Cardiac septum (tissue), 1 donor: ENCODE data around the gene PAQR6. TPM values are rescaled to one million over a fixed set of nuclear protein-coding genes. Genes with fewer than 3 reads are reported as not detected.
A peak's percentile ranks its signal among the peaks of the same experiment; 100 is the strongest.

ENCODE experiments used
- DNase-seq: peaks from one replicate; pipeline ENCODE4 v3.0.0-alpha.2; 2020; ENCODE audit warnings: low spot score
- intact Hi-C: fragments of 100-400 bp; cut with DNase I; formaldehyde crosslinking; loops from one replicate; pipeline ENCODE4 v1.14.0; 2022
- long read RNA-seq: library from polyadenylated mRNA; unstranded; transcript quantifications from one replicate; pipeline ENCODE4 v2.0.0, GENCODE V29; 2021
- total RNA-seq: library from RNA; stranded (reverse); fragmentation: NEBNext Ultra II Directional; extraction: Animal tissue kit (Norgen Biotek cat#: 25700); gene quantifications from one replicate; pipeline ENCODE4 v1.2.1, GENCODE V29; 2021
- donor health status: DM: no; HTN: no; CAD: no.

The PAQR6 gene, protein sequence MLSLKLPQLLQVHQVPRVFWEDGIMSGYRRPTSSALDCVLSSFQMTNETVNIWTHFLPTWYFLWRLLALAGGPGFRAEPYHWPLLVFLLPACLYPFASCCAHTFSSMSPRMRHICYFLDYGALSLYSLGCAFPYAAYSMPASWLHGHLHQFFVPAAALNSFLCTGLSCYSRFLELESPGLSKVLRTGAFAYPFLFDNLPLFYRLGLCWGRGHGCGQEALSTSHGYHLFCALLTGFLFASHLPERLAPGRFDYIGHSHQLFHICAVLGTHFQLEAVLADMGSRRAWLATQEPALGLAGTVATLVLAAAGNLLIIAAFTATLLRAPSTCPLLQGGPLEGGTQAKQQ
- 2.6 TPM for total RNA-seq
- long read RNA-seq, partial matches to known transcripts = 2 of 4 reads
- long read RNA-seq, other reads (novel, unspliced or antisense) = 2 of 4 reads

DNA sequence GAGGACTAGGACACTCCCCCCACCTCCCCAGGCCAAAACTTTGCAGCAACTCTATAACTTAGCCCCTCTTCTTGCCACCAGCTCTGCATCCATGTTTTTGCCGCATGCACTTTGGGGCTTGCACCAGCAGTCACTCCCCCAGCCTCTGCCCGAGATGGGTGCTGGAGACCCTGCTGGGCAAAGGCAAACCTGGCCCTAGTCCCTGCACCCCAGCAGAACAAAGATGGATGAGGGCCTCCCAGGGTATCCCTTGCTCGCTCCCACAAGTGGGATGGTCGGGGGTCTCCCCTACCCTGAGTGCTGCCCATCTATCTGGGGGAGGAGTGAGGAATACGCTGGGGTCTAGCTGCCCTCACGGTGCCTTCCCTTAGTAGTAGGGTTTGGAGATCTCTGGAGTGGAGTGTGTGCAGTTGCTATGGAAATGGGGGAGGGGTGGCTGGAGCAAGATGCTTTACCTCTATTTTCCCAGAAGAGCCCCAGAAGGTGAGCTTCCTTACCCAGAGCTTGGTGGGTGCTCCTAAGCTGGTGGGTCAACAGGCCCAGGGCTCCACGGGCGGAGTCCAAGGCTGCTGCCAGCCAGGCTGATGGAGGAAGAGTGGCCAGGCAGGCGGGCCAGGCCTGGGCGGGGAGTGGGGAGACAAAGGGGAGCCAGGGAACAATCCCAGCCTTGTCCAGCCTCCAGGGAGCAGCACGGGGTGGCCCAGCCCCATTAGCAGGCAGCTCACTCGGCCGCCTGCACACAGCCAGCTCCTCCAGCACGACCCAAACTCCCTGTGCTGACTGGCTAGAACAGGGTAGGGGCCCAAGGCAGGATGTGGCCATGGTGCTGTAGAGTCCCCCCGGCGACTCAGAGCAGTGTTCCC, at the start of gene PAQR6:
Gene PAQR6 (minus strand): TSS at position 597 of the 863 bp plus-strand sequence. CDS start 1,325 bp downstream, outside the sequence.
- no peak for DNase-seq
- intact Hi-C loops = no loop called here

DNA sequence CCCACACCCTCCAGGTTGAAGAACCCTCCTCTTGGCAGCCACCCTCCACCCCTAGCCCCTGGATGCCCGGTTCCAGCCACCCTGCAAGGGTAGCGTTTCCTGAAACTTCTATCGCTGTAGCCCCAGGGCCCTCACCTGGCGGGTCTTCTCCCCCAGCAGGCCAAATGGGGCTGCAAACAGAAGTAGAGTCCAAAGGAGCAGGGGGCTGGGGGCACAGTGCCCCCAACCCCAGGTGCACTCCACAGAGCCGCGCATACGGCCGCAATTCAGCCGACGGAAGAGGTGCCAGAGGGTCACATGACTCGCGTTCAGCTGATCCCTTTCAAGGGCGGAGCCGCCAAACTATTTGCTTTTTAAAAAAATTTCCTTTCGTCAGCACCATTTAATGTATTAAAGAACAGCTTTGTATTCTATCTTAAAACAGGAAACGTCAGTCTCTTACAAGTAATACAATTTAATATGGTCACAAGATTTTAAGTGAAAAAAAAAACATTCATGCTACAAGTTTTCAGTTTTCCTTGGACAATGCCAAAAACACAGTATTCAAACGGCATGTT, 47.6 kb upstream of the PAQR6 start, which contains the start of gene GLMP:
Gene GLMP (minus strand): TSS at position 289 of the 557 bp plus-strand sequence. CDS start 34 bp downstream, at position 255.
- DNase-seq = peak; percentile 88
- intact Hi-C loops = no loop called here

DNA sequence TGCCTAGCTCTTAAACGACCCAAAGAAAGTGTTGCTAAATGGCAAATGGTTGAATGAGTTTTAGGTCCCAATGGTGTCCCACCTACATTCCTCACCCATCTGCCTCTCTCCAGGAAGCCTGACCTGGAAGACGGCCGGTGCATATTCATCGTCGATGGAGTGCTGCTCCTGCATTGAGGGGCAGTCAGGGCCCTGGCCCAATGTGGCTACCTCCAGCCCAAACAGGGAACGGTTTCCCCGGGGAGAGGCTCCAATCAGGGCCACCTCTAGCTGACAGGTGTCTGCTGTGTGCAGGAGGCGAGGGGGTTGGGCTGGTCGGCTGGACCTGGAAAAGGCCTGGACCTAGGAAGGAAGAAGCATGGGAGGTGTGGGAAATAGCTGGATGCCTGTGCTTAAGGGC, 46.0 kb upstream of the PAQR6 start:
- intact Hi-C loops = no loop called here
- no peak for DNase-seq

DNA sequence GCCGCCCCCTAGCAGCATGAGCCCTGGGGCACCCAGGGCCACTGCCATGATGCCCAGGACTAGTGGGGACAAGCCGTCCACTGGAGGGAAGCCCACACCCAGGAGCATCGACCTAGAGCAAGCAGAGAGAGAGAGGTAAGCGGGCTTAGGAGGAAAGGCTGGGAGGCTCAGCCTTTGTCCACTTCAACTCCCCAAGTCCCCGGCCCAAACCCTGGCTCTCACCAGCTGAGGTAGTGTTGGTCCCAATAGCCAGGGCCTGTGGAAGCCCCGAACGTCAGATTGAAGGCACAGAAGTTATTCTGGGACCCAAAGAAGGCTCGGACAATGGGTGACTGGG, 45.2 kb upstream of the PAQR6 start:
- intact Hi-C loops = no loop called here
- DNase-seq = no peak

DNA sequence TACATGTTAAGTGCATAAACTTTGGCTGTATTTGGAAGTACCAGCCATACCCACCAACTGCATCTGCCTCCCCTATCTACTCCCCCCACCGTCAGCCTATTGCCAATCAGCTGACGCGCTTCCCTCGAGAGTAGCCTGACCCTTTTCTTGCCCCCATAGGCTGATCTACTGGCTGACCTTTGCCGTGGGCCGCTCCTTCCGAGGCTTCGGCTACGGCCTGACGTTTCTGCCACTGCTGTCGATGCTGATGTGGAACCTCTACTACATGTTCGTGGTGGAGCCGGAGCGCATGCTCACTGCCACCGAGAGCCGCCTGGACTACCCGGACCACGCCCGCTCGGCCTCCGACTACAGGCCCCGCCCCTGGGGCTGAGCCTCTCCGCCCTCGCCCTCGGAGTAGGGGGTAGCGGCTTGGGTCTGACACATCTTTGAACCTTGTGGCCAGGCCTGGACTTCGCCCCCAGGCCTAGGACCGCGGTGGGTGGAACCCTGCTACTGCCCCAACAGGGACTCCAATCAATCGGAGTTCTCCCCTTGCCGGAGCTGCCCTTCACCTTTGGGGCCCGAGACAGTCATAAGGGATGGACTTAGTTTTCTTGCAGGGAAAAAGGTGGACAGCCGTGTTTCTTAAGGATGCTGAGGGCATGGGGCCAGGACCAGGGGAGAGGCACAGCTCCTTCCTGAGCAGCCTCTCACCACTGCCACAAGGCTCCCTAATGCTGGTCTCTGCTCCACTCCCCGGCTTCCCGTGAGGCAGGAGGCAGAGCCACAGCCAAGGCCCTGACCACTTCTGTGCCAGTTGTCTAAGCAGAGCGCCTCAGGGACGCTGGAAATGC, 43.6 kb upstream of the PAQR6 start:
- intact Hi-C loops = no loop called here
- DNase-seq = peak; percentile 96

DNA sequence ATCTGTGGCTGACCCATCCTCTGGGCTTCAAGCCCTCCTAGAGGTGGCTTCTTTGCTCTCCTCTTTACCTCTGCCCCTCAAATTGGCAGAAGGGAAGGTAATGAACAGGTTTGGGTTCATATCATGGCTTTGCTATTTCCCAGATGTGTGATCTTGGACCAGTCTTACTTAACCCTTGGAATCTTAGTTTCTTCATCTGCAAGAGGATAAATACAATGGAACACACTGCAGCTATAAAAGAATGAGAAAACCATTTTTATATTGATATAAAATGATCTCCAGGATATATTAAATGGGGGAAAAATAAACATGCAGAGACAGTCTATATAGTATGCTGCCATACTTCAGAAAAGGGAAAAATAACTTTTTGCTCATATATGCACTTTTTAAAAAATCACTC, 42.0 kb upstream of the PAQR6 start:
- intact Hi-C loops = no loop called here
- DNase-seq = no peak

DNA sequence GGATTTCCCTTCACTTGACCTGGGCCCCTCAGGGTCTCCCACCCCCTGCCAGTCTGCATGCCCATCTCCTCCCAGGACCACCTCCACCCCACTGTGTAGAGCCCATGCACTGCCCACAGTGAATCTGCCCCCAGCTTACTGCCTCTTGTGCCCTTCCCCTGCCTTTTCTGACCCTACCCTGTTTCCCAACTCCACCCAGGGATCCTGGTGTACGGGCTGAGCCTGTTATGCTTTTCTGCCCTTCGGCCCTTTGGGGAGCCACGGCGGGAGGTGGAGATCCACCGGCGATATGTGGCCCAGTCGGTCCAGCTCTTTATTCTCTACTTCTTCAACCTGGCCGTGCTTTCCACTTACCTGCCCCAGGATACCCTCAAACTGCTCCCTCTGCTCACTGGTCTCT, 38.2 kb upstream of the PAQR6 start:
- DNase-seq = no peak
- intact Hi-C loops = no loop called here

DNA sequence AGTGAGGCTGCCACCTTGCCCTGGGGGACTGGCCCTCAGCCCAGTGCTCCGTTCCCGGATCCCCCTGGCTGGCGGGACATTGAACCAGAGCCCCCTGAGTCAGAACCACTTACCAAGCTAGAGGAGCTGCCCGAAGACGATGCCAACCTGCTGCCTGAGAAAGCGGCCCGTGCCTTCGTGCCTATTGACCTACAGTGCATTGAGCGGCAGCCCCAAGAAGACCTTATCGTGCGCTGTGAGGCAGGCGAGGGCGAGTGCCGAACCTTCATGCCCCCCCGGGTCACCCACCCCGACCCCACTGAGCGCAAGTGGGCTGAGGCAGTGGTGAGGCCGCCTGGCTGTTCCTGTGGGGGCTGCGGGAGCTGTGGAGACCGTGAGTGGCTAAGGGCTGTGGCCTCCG, 37.6 kb upstream of the PAQR6 start:
- intact Hi-C loops = no loop called here
- DNase-seq = no peak

DNA sequence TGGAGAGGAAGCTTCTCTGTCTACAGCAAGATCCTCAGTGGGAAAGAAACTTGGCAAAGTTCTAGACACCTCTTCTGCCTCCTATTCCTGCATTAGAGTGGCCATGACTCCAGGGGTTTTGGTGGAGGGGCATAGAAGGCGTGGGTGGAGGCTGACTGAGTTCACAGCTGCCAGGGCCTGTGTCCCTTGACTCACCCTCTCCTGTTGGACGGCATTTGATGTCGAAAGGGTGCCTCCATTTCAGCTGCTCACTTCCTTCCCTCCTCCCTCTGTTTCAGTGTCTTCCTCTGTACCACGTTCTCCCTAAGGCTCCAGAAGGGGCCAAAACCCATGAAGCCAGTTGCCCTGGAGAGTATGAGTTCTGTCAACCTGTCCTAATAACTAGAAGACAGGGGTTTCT, 36.9 kb upstream of the PAQR6 start:
- DNase-seq = no peak

DNA sequence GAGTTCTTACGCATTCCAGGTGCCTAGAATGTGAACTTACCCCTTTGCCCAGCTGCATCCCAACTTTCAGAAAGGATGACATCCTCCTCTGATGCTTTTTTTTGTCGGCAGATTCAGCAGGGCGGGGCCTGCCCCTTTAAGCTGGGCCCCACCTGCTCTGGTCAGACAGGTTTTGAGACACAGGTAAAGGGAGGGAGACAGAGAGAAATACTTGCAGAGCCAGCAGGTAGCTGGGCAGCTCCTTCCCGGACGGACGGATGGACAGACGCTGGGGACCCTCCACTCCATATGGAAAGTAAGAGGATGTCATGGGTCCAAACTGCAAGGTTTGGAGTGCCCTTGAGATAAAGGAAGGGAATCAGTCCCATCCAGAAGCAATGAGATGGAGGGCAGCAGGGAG, 36.3 kb upstream of the PAQR6 start, which contains the start of gene TMEM79:
Gene TMEM79 (plus strand): TSS at position 214 of the 400 bp plus-strand sequence. CDS start 902 bp downstream, outside the sequence.
- intact Hi-C loops = loop anchor here (5.0 kb wide), 1 partner anchor 122 kb away; no protein-coding TSS in a partner anchor
- no peak for DNase-seq

More for the DNA sequence above, 36.9 kb upstream of the PAQR6 start:
- intact Hi-C loops = loop anchor here (5.0 kb wide), 1 partner anchor 122 kb away; no protein-coding TSS in a partner anchor

DNA sequence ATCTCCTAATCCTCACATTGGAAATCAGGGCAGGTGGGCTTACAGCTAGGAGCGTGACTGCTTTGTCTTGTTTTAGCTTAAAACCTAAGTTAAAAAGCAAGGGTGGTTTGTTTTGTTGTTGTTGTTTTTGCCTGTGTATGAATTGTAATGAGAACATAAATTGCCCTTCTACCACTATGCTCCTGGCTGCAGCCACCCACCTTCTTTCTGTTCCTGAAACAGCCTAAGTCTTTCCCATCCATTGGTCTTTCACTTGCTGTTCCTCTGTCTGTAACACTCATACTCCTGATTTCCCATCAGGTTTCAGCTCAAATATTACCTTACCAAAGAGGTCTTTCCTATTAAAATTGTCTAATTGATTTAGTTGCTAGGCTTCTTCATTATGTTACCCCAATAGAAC, 35.7 kb upstream of the PAQR6 start:
- intact Hi-C loops = loop anchor here (5.0 kb wide), 1 partner anchor 121 kb away; no protein-coding TSS in a partner anchor
- DNase-seq = no peak

DNA sequence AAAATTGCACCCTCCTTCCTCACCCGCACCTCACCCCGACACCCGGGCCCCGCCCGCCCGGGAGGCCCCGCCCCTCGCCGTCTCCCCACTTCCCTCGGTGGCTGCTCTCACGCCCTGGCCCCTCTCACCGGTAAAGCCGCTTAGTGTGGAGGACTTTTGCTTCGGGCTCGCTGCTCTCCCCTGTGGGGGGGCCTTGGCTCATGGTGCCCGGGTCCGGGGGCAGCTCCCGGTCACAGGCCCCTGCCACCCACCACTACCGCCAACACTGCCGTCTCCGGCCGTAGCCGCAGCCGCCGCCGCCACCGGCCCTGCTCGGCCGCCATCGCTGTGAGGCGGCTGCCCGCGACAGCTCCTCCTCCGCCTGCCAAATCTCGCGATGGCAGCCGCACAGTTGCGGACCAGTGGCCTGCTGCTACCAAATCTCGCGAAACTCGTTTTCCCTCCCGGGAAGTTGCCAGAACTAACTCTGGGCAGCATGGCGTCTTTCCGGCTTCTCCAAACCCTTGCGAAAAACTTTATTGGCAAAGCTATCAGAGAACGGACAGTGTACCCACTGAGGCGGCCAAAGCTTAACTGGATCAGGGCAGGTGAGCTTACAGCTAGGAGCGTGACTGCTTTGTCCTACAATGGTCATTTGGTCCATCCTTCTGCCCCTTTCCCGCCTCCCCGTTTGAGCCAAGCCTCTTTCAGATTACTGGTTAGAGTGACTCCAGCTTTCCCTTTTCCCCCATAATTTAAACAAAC, 34.8 kb upstream of the PAQR6 start, which contains the start of gene SMG5:
Gene SMG5 (minus strand): TSS at position 347 of the 744 bp plus-strand sequence. CDS start 145 bp downstream, at position 202.
- intact Hi-C loops = loop anchor here (5.0 kb wide), 1 partner anchor 120 kb away; no protein-coding TSS in a partner anchor
- peak; percentile 98 for DNase-seq

DNA sequence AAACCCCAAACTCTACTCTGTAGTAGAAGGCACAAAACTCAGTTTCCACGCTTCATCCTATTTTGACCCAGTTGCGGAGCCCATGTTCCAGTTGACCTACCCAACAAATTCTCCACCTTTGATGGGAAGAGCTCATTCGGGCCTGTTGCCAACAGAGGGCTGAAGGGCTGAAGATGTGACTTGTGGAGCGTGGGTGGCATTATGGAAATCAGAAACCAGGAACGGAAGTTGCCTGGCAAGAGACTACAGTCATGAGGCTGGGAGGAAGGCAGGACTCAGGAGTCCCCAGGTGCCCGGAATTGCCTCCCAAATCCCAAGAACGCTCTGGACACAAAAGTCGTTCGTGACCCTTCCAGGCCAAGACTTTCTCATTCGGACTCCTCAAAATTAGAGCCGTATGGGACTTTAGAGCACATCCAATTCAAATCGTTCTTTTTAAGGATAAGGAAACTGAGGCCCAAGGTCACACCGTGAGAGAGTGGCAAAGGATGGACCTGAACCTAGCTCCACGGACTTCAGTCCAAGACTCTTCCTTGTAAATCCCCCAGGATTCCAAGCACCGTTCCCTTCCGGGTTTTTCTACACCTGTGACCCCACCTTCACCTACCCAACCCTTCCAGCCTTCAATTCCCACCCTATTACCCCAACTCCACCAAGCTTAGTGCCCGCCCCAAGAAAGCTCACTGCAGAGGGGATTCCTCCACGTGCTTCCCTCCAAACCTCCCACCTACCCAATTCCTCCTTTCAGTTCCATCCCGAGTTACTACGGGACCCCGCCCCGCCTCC, 34.0 kb upstream of the PAQR6 start:
- intact Hi-C loops = loop anchor here (5.0 kb wide), 1 partner anchor 120 kb away; no protein-coding TSS in a partner anchor
- DNase-seq = no peak

DNA sequence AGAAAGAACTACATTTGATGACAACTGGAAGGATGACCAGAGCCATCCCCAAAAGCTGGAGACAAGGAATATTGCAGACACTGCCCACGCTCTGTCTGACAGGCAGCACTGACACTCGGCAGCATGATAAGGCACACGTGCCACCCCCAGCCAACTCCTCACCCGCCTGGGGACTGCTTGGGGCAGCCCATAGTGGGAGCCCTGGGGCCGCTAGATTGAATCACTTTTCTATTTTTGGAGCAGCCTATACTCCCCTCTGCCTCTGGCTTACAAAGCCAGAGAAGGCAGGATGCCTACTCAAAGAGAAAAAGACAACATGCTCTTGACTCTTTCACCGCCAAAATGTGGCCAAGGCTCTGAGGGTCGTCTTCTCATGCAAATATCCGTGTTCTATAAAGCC, 33.4 kb upstream of the PAQR6 start:
- intact Hi-C loops = loop anchor here (5.0 kb wide), 1 partner anchor 119 kb away; no protein-coding TSS in a partner anchor
- peak; percentile 88 for DNase-seq

DNA sequence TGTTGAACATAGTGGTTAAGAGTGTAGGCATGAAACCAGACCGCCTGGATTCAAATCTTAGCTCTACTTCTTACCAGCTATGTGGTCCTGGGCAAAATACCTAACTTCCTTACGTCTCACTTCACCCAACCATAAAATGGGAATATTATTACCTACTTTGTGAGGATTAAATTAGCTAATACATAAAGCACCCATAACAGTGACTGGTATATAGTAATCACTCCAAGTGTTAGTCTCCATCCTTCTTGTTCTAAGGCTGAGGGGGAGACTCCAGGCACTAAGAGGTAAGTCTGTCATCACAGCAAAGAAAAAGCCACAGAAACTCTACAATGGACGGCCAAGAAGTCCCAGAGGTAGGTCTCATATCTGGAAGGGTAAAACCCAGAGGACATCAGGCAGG, 32.0 kb upstream of the PAQR6 start:
- no peak for DNase-seq
- intact Hi-C loops = loop anchor here (5.0 kb wide), 1 partner anchor 118 kb away; no protein-coding TSS in a partner anchor

DNA sequence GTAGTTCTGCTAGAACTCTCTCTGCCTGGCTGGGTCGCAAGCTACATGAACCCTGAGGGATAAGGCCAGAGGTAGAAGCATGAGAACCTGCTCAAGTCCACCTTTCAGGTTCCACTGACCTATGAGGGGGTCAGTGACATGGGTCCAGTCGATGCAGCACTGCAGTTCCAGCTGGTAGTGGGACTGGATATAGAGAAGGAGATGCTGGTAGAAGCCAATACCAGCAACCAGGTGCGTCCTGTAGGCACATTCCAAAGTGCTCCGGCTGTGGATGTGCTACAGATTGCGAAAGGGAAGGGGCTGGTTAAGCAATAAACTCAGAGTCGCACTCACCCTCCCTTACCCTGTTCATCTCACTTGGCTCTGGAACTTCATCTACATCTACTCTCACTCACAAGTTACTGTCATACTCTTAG, 29.1 kb upstream of the PAQR6 start:
- intact Hi-C loops = no loop called here
- no peak for DNase-seq

DNA sequence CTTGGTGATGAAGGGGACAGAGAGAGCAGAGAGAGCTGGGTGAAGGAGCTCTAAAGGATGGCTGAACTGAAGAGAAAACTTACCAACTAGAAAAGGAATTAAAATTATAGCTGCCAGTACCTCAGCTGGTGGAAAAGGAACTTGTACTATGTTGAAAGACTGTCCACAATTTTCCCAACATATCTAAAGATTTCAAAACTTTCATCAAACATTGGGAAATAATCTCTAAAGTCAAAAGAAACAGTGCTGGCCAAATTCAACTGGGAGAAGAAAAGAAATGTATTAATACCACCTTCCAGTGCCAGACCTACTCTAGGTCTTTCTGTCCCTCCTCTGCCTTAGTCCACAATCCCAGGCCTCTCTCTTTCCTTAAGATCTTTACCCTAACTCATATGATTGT, 28.7 kb upstream of the PAQR6 start:
- intact Hi-C loops = no loop called here
- DNase-seq = no peak
